HFF-Myc (cell line): ENCODE results near the gene FN1.

ENCODE experiments used
- DNase-seq: peaks from one replicate; pipeline ENCODE4 v3.0.0-alpha.2; 2011; ENCODE audit warnings: low read depth; ENCODE audit errors: extremely low read depth
- H3K4me3 ChIP-seq: replicated peaks from 2 replicates; pipeline ENCODE4 v1.5.1; 2011; ENCODE audit warnings: low read depth, mild to moderate bottlenecking, control low read depth, low read length
- TF ChIP-seq, protein P1 (sequence below): IDR thresholded peaks from 2 replicates; pipeline ENCODE4 v1.5.1; 2012; ENCODE audit warnings: mild to moderate bottlenecking, low read depth, low read length, control low read depth; ENCODE audit errors: missing control alignments

The FN1 gene

DNA sequence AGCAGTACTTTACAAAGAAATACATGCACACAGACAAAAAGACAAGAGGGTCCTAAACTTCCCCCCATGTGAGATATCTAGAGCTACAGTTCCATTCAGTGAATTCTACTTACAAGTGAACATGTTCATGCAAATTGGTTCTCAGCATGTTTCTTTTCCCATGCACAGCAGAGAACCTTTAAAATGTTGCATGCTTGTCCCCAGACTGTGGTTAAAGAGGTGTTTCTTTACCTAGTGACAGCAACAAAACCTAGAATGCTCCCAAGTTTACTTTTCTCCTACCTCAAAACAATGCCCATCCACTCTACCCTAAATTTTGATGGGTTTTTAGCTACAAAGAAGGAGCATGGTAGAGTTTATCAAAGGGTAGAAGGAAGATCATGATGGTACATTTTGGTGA lies 43.7 kb downstream of the FN1 start:
- DNase-seq, result no peak
- H3K4me3 ChIP-seq, result no peak overlapping the region
- TF ChIP-seq, protein P1, sequence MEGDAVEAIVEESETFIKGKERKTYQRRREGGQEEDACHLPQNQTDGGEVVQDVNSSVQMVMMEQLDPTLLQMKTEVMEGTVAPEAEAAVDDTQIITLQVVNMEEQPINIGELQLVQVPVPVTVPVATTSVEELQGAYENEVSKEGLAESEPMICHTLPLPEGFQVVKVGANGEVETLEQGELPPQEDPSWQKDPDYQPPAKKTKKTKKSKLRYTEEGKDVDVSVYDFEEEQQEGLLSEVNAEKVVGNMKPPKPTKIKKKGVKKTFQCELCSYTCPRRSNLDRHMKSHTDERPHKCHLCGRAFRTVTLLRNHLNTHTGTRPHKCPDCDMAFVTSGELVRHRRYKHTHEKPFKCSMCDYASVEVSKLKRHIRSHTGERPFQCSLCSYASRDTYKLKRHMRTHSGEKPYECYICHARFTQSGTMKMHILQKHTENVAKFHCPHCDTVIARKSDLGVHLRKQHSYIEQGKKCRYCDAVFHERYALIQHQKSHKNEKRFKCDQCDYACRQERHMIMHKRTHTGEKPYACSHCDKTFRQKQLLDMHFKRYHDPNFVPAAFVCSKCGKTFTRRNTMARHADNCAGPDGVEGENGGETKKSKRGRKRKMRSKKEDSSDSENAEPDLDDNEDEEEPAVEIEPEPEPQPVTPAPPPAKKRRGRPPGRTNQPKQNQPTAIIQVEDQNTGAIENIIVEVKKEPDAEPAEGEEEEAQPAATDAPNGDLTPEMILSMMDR, result no peak

DNA sequence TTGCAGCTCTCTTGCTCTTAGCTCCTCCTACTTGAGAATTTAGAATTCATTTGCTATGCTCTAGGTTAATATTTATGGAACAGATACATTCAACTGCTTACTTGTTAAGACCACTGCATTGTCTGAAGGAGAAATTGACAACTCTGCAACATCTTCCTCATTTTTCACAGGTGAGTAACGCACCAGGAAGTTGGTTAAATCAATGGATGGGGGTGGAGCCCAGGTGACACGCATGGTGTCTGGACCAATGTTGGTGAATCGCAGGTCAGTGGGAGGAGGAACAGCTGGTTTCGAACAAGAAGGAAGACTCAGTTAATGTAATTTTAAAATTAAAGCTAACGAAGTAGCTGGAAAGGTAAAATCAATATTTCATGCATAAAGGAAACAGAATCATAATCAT lies 44.3 kb downstream of the FN1 start:
- TF ChIP-seq, protein P1, result no peak
- H3K4me3 ChIP-seq, result no peak overlapping the region
- no peak for DNase-seq

DNA sequence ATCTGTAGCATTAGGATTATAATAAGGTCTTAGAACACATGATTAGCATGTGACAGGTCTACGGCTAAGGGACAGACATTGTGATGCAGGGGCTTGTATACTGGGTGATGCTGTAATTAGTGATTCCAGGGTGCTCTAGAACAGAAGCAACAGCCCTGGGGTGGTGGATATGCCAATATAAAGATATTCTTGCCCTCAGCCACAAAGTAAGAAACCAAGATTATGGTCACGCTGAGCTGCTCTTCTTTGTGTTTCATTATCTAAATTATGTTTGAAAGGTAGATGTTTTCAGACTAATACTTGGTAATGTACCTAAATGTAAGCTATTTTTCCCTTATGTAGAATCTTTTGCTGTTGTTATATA lies 45.3 kb downstream of the FN1 start:
- no peak overlapping the region for H3K4me3 ChIP-seq
- DNase-seq, result no peak
- TF ChIP-seq, protein P1, result no peak

DNA sequence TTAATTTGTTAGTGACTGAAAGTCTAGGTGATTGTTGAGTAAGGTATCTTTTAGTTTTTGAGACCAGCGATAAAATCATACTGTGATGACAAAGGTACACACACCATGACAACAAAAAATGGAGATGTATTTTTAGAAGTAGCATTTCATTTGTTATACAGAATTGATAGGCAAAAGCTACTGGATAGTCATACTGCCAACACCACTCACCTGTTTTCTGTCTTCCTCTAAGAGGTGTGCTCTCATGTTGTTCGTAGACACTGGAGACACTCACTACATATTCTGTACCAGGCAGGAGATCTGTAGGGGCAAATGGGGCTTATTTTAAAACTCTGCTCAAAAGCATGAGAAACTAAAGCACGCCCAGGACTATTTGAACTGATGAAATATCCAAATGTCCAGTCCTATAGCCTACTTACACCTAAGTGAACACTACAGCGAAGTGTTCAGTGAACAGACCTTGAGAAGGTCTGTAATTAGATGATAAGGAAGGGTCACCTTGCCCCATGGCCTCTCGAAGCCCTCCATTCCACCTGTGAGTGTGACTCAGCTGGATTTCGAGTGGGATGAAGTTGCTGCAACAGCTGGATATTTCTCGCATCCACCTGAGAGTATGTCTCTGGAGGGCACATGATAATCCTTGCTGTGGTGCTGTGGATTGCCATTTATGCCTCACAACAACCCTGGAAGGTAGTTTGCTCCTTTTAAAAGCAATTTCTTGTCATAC lies 47.7 kb downstream of the FN1 start:
- DNase-seq, result no peak
- TF ChIP-seq, protein P1, result no peak
- H3K4me3 ChIP-seq, result no peak overlapping the region

DNA sequence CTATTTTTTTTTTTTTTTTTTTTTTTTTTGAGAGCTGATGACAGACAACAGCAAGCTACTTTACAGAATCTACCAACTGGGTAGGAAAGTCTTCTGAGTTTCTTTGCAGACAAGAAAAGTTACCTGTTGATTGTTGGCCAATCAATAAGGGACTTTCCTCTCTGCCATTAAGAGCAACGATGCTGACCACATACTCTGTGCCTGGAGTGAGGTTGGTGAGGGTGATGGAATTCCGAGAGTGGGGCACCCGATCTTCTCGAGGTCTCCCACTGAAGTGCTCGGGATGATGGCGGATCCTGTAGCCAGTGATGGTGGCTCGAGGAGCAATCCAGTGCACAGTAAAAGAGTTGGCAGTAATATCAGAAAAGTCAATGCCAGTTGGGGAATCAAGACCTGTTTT lies 49.3 kb downstream of the FN1 start:
- TF ChIP-seq, protein P1, result no peak
- no peak for DNase-seq
- H3K4me3 ChIP-seq, result no peak overlapping the region

DNA sequence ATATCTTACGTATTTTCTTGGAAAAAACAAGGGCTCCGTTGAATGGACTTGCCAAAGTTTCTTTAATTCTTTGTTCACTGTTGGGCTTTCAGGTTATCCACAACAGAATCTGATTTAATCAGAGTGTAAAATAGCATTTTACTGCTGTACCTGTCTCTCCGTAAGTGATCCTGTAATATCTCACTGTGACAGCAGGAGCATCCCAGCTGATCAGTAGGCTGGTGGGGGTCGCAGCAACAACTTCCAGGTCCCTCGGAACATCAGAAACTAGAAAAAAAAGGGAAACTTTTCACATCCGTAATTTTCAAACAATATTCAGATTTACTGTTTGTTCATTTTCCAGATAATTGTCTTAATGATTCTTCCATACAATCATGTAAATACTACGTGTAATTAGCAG lies 51.2 kb downstream of the FN1 start:
- H3K4me3 ChIP-seq, result no peak overlapping the region
- TF ChIP-seq, protein P1, result no peak
- no peak for DNase-seq
